Measurements from ENCODE around the gene ZFP92.

ZFP92 gene

DNA sequence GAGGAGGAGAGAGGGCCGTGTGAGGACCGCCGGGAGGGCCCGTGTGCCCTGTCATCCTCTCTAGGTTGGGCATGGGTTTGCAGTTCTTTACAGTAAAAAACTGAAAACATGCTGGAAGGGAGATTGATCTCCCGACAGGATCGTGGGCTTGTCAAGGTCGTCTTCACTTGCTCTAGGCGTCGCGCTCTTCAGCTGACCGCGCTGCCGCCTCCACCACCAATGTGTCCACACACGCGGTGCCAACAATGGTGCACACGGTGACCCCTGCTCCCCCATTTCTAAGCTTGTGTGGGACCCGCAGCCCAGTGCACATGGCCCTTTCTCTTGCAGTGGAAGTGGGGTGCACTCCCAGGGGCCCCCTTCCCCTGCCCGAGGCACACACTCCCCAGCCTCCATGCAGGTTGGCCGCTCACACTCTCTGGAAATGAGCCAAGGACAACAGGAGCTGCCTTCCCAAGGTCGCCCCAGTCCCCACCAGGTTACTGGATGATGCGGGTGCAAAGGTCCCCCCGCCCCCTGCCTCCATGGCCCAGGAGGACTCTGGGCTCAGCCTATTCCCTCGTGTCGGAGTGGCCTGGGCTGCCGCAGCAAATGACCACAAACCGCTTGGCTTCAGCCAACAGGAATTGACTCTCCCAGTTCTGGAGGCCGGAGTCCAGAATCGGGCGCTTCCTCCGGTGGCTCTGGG, 1.7 kb upstream of the ZFP92 start:
- no peak for DNase-seq

DNA sequence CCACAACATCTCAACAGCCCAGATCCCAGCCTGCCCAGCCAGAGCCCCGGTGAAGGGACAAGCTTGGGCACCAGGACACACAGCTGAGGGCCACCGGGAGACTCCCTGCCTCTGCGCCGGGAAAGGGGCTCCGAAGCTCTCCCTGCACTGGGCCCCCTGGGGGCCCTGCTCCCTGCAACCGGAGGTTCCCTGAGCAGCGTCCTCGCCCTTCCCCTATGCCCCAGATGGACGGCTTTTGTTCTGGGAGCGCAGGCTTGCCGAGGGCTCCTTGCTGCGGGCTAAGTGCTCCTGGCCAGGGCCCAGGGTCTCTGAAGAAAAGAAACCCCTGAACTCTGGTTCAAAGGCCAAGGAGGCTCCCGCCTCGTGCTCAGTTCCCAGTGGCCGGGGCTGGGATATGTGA, 899 bp upstream of the ZFP92 start:
- no peak for DNase-seq

DNA sequence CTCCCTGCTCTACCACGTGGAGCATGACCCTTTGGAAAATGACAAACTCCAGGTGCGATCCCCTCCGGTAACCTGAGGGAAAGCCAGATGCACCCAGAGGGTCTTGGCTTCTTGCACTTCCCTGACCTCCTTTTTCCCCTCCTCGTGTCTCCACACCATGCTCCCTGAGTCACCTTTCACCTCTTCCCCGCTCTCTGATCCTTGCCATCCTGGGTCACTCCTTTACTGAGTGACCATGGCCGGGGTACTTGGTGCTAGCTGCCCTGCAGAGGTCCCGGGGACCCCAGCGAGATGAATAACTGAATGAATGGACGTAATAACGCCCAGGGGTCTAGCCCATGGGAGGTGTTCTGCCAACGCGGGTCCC, 401 bp upstream of the ZFP92 start:
- DNase-seq, result no peak

DNA sequence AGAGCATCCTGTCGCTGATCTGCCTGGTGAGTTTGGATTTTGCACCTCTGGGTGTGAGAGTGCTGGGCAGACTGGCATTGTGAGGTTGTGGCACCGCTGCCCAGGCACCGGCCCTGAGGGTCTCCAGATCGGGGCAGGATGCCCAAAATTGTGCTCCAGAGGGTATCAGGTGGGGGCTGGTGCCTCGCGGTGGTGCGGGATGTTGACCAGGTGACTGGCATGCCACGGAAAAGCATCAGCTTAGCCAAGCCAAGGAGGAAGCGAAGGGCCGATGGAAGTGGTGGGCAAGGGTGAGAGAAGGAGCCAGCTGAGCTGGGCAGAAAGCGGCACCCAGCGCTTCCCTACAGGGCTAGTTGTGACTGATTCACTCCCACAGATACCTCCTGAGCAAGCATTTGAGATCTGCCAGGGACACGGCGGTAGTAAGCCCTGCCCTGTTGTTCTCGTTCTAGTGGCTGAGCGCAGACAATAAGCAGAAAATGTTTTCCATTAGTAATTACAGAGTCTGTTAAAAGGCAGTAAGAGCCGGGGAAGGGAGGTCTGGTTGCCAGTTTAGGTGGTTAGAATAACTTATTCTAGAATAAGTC, 809 bp downstream of the ZFP92 start:
- DNase-seq, result no peak

DNA sequence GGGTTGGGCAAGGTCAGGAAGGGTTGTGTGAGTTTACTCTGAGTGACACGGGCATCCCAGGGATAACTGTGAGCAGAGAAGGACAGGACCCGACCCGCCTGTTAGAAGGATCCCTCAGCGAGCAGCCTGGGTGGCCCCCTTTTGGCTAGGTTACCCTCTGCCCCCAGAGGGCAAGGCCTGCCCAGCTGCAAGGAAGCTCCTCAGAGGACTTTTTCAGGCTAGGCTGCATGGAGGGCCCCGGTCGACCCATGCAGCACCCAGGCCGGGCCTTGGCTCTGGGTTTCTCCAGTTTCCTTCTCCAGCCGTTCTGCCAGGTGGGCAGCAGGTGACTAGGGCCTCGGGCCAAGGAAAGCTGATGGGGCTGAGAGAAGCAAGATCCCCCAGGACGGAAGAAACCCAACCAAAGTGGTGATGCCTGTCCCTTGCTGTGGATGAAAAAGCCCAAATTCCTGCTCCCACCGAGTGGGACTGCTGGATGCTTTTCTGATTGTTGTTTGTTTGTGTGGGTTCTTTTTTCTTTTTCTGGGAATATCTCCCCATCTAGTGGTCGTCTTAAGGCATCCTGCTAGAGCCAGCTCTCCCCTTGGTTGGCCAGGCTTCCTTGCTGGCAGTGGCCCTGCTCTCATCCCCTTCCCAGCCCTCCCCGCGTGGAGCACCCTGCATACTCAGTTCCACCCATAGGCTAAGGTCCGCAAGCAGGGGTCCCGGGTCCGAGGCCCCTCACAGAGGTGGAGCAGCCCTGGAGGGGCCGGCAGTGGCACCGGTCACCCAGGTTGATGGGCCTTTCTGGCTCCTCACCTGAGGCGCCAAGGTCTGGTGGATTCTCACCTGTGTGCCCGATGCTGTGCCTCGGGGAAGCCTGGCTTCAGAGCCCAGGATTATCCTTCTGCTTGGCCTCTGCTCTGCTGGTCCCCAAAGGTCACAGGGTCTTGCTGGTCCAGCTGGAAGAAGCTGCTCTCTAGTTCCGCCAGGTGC, 1.8 kb downstream of the ZFP92 start:
- no peak for DNase-seq

DNA sequence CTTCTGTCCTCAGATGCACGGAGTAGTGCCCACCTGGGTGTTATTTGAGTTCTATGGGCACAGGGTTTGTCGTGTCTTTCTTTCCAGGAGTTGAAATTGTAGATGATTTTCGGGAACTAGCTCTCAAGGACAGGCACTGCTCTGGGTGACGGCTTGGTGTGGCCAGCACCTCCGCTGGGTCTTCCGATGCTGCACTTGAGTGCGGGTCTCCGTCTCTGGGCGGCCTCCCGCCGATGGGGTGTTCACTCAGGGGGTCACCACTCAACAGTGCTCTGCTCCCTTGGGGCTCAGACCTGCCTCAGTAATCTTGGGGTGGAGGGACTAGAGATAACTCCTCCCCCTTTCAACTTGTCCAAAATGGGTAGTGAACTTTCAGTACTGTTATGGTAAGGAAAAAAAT, 2.5 kb downstream of the ZFP92 start:
- no peak for DNase-seq

DNA sequence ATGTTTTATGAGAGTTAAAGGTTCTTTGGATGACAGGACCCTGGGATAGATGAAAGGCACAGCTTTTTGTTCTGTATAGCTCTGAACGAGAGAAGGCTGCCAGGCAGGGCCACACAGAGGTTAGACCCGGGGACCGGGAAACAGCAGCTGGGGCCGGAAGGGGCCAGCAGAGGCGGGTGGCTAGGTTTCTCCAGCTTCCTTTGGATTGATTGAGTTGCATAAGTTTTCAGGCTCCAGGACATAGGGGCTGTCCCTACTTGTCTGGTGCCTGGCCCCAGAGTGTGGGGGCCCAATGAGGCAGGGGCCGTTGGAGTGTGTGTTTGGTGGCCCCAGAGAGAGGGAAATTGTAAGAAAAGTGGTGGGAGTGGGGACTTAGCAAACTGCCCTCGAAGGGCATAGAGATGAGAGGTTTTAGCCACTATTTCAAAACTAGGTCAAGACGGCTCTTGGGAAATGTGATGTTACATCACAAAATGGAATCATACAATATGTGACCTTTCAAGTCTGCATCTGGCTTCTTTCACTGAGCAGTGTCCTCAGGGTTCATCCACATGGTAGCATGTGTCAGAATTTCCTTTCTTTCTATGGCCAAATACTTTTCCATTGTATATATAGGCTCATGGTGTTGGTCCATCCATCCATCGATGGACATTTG, 3.7 kb downstream of the ZFP92 start:
- DNase-seq, result no peak

DNA sequence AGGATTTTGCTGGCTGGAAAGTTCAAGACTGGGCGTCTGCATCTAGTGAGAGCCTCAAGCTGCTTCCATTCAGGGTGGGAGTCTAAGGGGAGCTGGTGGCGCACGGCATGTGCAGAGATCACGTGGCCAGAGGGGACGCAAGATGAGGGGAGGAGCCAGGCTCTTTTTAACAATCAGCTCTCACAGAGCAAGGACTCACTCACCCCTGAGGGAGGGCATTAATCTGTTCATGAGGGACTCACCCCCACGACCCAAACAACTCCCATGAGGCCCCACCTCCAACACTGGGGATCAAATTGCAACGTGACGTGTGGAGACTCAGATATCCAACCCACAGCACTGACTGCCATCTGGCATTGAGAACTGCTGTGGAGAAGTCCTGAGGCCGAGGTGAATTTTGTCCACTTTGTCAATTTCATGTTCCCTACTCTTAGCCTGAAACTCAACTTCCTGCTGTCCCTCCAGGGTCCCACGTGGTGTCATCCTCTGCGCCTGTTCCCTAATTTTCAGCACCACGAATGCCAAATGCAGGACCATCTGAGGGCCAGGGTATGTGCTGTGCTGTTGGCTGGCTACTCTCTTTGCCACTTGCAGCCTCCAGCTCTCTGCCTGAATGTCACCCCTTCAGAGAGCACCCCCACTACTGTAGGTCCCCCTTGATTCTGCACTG, 5.6 kb downstream of the ZFP92 start:
- DNase-seq, result no peak

DNA sequence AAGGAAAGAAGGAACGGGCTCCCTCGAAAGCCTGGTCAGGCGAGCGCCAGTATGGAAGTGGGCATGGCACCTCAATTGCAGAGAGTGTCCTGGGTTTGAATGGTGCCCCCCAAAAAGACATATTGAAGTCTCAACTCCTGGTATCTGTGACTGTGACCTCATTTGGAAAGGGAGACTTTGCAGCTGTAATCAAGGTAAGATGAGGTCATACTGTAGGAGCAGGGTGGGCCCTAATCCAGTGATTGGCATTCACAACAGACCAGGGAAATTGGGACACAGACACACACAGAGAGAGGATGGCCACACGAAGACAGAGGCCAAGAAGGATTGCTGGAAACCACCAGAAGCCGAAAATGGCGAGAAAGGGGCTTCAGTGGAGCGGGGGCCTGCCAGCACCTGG, 6.4 kb downstream of the ZFP92 start:
- DNase-seq, result no peak

DNA sequence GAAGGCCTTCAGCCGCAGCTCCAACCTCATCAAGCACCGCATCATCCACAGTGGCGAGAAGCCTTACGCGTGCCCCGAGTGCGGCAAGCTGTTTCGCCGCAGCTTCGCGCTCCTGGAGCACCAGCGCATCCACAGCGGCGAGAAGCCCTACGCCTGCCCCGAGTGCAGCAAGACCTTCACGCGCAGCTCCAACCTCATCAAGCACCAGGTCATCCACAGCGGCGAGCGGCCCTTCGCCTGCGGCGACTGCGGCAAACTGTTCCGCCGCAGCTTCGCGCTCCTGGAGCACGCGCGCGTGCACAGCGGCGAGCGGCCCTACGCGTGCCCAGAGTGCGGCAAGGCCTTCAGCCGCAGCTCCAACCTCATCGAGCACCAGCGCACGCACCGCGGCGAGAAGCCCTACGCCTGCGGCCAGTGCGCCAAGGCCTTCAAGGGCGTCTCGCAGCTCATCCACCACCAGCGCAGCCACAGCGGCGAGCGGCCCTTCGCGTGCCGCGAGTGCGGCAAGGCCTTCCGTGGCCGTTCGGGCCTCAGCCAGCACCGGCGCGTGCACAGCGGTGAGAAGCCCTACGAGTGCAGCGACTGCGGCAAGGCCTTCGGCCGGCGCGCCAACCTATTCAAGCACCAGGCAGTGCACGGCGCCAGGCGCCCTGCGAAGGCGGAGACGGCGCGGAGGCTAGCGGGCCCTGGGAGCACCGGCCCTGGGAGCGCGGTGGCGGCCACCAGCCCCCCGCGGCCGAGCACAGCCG, 9.8 kb downstream of the ZFP92 start:
- DNase-seq, result no peak

DNA sequence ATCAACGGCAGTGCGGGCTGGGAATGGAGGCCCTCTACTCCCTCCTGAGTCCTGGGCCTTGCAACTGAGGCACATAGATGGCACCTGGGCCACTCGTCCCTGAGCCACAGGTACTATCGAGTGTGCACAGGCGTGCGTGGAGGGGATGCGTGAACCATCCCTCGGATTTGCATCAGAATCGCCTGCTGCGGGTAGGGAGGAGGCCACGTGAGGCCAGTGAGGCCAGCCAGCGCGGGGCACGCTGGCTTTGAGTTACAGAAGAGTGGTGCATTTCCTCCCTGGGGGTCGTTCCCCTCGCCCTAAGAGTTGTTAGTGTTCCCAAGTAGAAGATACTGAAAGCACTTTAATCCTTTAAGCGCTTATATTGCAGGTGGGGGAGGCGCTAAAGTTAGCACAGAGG, 10.6 kb downstream of the ZFP92 start:
- no peak for DNase-seq

DNA sequence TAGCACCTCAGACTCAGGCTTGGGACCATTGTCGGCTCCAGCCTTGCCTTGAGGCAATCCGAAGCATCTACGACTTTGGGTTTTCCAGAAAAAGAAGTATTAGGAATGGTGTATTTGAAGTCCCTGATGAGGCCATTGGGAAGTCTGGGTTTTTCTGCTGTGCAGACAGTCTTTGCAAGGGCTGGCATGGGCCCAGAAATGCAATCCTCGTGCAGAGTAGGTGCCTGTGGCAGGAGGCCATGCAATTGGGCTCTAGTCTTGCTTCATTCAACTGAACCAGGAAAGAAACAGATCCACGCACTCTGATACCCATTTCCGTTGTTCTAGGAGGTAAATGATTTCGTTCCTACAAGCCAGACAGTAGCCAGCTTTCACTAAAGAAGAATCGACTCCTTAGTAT, 12.4 kb downstream of the ZFP92 start:
- no peak for DNase-seq

DNA sequence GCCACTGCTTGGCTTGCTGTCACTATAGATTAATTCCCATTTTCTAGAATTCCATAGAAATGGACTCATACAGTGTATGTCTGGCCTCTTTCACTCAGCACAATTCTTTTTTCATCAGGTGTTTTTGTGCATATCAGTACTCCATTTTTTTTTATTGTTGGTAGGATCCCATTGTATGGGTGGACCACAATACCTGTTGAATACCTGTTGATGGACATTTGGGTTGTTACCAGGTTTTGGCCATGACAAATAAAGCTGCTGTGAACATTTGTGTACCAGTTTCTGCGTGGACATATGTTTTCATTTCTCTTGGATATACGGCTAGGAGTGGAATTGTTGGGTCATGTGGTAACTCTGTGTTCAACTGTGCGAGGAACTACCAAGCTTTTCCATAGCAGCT, 14.9 kb downstream of the ZFP92 start:
- no peak for DNase-seq

DNA sequence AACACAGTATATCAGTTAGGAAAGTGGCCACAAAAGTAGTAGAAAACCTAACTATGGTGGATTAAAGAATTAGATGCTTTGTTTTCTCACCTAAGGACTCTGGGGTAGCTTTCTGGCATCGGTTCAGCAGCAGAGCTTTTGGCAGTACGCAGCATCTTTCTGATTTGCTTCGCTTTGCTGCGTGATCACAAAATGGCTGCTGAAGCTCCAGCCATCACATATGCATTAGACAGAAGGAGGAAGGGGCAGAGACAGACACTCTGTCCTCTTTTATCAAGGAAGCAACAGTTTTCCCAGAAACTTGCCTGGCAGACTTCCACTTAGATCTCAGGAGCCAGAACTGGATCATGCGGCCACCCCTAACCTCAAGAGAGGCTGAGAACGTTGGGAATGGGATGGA, 19.5 kb downstream of the ZFP92 start:
- DNase-seq, result no peak

DNA sequence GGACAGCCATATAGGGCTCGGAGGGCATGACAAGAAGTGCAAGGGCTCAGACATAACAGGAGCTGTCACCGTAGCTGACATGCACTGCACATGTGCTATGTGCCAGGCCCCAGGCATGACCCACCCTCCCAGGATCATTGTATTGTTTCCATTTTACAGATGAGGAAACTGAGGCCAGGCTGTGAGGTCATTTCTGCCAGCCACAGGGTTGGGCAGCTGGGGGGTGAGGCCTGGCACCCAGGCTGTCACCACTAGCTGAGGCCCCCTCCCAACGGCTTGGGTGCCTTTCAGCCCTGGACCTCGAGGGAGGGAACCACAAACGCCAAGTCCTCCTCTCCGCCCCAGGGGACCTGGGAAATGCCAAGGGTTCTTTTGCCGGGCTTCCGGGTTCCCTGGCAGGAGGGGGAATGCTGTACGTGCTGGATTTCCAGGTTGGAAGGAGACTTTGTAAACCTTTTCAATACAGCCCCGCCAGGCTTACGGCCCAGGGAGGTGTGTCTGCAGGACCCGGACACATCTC, 21.9 kb downstream of the ZFP92 start:
- DNase-seq, result no peak

DNA sequence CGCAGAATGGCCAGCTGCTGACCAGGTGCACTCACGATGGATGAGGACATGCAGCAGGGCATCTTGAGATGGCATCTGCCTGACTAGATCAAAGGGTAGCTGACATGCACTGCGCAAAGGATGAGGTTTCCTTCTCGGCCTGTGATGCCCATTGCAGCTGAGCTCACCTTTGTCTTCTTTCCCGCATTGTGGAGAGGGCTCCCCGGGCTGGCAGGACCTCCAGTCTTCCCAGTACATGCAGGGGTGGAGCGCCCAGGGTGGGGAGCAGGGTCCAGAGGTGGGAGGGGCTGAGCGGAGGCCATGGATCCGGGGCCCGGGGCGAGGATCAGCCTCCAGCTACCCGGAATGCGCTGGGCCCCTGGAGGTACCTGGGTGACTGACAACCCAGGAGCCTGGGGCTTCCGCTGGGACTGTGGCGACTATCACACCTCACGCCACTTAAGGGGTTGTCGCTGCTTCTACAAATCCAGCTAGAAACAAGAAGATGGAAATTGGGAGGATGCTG, 22.6 kb downstream of the ZFP92 start:
- no peak for DNase-seq

DNA sequence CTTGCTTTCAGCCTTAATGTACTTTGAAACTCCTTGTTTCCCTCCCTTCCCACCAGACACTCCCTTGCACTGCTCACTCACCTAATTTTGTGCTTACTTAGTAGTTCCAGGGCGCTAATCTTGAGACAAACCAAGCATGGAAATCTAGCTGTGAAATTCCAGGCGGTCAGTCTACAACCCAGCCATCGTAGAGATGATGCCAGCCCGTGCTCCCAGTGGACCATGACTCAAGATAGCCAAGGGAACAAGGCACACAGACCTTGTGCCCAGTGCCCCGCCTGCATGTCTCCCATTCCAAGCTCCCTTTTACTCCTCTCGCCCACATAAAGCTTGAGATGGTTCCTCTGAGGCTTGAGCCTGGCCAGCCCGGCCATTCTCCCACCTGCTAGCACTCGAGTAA, 23.5 kb downstream of the ZFP92 start:
- no peak for DNase-seq

DNA sequence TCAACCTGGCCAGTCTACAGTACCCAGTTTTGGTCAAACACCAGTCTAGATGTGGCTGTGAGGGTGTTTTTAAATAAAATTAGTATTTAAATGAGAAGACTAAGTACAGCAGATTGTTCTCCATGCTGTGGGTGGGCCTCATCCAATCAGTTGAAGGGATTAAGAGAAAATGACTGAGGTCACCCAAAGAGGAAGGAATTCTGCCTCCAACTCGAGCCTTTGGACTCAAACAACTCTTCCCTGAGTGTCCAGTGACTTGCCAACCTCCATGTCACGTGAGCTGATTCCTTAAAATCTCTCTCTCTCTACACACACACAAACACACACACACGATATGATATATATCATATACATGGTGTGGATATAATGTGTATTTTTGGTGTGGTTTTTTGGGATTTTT, 24.6 kb downstream of the ZFP92 start:
- DNase-seq, result no peak

DNA sequence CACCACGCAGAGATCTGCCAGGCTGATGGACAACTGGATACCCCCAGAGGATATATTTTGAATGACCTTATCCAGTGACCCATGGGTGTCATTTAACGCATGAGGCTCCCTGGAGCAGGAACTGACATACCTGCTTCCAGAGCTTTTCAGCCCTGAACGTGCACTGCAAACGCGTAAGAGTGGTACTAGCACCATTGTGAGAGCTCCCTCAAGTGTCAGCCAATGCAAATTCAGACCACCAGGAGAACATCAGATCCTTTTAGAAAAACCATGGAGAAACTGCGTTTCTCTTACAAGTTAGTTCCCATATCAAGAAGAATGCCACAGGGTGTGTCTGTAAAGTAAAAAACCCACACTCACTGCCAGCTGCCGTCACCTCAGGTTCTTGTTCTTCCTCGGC, 27.3 kb downstream of the ZFP92 start:
- DNase-seq, result no peak

DNA sequence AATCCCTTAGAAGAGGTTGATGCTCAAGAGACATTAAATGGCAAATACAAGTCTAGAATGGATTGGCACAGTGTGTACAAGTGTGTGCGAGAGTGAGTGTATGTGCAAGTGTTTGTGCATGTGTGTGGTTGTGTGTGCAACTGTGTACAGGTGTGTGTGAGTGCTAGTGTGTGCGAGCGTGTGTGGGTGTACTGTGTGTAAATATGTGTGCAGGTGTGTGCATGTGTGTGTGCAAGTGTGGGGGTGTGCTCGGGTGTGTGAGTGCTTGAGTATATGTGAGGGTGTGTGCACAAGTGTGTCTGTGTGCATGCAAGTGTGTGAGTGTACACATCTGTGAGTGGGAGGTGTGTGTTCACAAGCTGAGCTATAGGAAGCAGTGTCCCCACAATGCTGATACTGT, 28.7 kb downstream of the ZFP92 start:
- DNase-seq, result no peak

DNA sequence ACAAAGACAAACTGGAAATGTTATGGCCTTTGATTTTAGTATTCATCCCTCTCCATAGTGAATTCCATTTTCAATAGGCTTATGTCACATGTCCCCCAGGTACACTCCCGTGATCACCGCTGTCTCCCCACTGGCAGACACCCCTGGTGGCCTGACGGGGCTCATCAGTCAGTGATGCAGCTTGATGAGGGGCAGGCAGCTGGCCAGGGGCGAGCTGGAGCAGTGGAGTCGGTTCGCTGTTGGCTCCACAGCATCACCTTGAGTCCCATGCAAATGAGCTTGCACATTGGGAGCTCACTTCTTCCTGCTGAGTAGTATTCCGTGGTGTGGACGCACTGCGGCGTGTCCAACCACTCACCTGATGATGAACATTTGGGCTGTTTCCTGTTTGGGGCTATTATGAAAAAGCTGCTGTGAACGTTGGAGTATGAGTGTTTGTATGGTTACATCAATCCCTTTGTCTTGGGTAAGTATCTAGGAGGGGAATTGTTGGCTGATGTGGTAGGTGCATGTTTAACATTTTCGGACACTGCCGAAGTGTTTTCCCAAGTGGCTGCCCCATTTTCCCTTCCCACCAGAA, 29.4 kb downstream of the ZFP92 start:
- no peak for DNase-seq

Data from GOT3 (cell line).